GM15510 (cell line): ENCODE measurements around the gene ELMO1.

Experiments used
- POLR2A ChIP-seq: IDR thresholded peaks from 3 replicates; pipeline ENCODE4 v1.6.1; 2011; ENCODE audit warnings: borderline replicate concordance; ENCODE audit not compliant: insufficient read length; ENCODE audit errors: extremely low read depth

ELMO1 gene

GRCh38 chr7:36847946-36848345 lies 600.7 kb downstream of the ELMO1 start:
- no peak for TF ChIP-seq POLR2A

DNA sequence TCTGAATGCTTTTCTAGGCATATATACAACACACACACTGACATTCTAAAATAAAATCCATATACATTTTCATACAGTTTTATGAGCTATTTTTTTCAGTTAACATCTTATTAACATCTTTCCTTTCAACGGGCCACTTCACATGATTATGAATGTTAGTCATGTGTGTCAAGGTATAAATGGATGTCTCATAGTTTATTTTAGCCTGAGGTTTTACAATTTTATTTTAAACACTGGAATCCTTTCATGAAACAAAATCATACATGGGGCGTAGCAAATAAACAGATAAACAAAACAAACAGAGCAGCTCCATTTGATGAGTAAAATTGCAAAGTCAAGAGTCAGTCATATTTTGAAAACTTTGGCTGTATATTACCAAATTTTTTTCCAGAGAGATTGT lies 604.3 kb downstream of the ELMO1 start:
- no peak for TF ChIP-seq POLR2A

DNA sequence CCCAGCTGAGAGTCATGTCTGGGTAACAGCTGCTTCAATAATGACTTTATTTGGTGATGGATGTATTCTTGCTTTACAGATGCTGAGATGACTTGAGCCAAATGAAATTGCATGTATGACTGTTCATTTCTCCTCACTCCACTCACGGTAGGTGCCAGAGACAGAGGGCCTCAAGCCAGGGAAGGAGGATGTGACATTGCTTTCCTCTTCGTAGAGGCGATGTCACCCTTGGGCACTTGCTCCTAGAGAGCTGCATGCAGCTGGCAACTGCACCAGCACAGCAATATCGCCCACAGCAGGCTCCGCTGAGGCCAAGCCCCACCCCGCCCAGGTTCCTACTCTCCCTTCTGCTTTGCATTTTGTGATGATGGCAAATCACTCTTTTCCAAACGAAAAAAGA lies 607.8 kb downstream of the ELMO1 start:
- TF ChIP-seq POLR2A, result no peak

DNA sequence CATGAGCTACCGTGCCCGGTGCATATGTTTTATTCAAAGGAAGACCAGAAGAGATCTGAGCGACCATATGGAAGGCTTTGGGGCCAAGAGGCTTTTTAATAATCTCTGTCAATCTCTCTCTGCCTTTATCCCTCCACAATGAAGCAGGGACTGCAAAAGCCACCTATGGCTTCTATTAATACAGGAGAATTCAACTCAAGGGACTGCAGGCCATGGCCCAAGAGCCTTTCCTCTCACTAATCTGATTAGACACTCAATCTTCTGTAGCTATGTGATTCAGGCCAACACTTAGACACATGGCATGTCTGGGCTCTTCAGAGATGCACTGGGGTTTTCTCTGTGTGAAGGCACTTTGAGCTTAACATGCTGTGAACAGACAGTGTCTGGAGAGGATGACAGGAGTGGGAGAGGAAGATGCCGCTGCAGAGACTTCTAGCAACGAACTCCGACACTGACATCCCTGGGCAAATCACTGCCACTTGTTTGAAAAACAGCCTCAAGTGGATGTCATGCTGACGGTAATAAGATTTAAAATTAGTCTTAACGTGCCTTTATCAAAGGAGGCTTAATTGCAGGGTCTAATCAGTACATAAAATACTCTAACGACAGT lies 609.9 kb downstream of the ELMO1 start:
- no peak for TF ChIP-seq POLR2A

DNA sequence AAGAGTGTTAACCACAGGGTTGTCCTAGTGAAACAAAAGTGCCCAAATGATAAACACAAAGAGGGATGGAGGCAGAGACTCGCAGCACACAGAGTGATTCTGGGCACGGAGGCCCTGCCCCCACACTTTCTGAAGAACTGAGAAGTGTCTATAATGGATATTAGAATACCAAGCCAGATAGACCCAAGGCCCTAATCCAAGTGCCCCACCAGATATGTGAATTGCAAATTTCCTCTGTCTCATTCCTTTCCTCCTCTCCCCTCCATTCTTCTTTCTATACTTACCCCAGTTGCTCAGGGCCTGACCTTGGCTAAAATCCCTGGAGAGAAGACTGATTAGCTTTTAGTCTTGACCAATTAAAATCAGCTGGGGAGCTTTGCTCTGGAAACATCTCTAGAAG lies 617.6 kb downstream of the ELMO1 start:
- TF ChIP-seq POLR2A, result no peak

- no peak for TF ChIP-seq POLR2A
Measured at GRCh38 chr7:36827726-36828703, 620.6 kb downstream of the ELMO1 start.

DNA sequence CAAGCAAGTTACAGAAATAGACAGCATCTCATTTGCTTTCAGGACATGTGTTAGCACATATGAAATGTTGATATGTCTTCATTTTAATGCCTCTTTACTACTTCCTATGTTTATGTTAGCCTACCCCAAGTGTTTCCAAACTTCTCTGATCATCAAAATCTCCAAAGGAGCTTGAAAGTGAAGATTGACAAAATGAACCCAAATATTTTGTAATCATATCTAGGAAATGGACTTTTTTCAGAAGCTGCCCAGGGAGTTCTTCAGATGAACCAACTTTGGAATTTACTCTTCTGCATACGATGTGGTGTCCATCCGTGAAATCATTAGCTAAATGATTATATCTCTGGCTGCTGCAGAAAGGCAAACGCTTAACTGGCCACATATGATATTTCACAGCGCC lies 623.2 kb downstream of the ELMO1 start:
- TF ChIP-seq POLR2A, result no peak

GRCh38 chr7:36823353-36823752 lies 625.3 kb downstream of the ELMO1 start:
- no peak for TF ChIP-seq POLR2A

GRCh38 chr7:36821617-36822016 lies 627.0 kb downstream of the ELMO1 start:
- TF ChIP-seq POLR2A, result no peak

DNA sequence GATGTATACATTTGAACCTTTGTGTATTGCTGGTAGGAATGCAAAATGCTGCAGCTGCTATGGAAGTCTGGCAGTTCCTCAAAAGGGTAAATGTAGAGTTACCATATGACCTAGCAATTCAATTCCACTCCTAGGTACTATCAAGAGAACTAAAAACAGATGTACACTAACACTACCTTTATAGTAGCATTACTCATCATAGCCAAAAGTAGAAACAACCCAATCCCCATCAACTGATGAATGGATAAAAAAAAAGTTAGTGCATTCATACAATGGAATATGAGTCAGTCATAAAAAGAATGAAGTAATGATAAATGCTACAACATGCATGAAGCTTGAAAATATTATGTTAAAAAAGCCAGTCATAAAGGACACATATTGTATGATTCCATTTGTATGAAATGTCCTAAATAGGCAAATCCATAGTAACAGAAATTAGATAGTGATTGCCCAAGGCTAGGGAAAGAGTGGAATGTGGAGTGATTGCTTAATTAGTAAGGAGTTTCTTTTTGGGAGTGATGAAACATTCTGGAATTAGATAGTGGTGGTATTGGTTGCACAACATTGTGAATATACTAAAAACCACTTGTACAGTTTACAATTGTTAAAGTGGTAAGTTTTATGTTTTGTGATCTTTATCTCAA lies 628.0 kb downstream of the ELMO1 start:
- no peak for TF ChIP-seq POLR2A

DNA sequence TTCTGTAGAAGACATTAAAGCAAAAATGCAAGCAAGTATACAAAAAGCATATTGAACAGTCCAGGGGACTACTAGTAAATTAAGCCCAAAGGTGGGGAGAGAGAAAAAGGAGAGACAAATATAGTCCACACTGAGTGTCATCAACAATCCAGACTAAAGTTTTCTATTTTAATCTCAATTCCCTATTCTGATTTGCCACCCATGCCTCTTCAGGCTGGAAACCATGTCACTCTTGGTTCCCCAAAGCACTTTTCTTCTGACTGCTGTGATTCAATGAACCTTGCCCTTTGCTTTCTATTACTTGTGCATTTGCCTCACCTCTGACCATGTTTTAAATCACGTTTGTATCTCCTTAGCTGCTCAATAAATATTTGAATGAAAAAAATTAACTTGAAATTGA lies 629.0 kb downstream of the ELMO1 start:
- TF ChIP-seq POLR2A, result no peak

- TF ChIP-seq POLR2A, result no peak
Measured at GRCh38 chr7:36814311-36814710, 634.4 kb downstream of the ELMO1 start.

DNA sequence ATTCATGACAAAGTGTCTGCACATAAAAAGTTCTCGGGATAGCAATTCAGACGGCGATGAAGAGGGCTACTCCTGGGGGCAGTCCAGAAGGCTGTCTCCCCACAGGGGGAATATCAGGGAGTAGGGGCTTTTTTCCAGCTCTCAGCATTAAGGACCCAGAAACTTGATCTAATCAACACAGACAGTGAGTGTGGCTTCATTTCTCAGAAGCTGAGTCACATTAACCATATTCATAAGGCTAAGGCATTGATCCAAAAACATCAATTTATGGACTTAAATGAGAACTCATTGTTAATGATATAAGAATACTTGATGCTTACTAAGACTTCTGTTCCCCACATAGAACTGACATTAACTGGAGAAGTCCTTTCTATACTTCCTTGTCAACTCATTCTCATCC lies 636.9 kb downstream of the ELMO1 start:
- TF ChIP-seq POLR2A, result no peak

DNA sequence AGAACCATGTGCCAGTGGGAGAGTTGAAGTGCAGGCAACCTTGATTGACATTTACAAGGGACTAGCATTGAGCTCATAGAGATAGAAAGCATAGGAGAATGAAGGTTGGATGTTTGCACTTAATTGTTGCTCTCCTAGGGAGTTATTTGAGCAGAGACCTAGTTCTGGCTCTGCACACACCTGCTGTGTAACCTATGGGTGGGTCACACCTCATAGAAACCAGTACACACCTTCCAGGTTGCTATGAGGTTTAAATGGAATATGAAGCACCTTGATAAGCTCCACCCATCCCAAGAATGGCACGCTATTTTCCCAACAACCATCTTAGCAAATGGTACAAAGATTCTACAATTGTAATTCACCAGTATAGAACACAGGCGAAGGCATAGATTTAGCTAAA lies 638.2 kb downstream of the ELMO1 start:
- TF ChIP-seq POLR2A, result no peak

DNA sequence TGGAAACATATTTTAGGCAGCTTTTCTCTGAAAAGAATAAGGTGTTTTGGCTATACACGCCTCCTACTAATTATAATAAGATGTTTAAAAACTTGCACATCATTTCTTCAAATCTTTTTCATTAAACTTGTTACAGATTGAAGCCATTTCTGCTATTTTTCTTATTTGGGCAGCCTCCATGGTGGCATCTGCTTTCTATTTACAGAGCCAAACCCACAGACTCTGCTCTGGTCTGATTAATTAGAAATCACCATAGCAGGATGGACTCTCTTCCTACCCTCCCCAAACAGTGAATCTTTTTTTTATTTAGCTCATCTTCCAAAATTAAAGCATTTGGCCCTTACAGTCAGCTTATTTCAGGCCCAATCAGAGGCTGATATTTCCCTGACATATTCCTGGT lies 638.6 kb downstream of the ELMO1 start:
- no peak for TF ChIP-seq POLR2A
